GM12892 (cell line): ENCODE data around the gene ZDHHC6.

Experiments
- POLR2A ChIP-seq: IDR thresholded peaks from 2 replicates; pipeline ENCODE4 v1.6.1; 2011; ENCODE audit warnings: low read depth, low read length, control low read depth
- POLR2AphosphoS5 ChIP-seq: IDR thresholded peaks from 2 replicates; pipeline ENCODE4 v1.6.1; 2011; ENCODE audit warnings: low read depth, low read length, control low read depth
- TAF1 ChIP-seq: IDR thresholded peaks from 2 replicates; pipeline ENCODE4 v1.6.1; 2011; ENCODE audit warnings: low read depth, mild to moderate bottlenecking, control low read depth, low read length, borderline replicate concordance

DNA sequence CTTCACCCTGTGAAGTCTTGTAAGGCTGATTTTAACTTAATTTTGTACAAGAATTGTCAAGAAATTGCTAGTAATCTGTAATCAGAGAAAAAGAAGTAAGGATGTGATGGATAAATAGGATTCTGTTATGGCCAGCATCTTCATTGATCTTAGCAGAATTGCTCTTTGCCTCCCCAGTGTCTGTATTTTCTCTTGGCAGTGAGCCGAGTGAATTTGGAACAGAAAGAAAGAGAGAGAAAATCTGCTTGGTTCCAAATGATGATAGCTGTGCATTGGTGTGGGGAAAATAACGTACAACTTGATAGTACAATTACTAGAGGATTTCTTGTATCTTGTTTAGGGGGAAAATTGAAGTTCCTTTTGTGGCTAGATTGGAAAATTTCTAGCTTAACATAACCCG is 34.9 kb upstream of the ZDHHC6 start:
- TF ChIP-seq POLR2A (no peak), POLR2AphosphoS5 (no peak), TAF1 (no peak)
